ENCODE data around the gene SH3BP1.
"Not testable (repeated sequence)": the region's sequence is repeated elsewhere in the genome, so short reads cannot be mapped to it uniquely, and the experiment has no call there.

The SH3BP1 gene, protein sequence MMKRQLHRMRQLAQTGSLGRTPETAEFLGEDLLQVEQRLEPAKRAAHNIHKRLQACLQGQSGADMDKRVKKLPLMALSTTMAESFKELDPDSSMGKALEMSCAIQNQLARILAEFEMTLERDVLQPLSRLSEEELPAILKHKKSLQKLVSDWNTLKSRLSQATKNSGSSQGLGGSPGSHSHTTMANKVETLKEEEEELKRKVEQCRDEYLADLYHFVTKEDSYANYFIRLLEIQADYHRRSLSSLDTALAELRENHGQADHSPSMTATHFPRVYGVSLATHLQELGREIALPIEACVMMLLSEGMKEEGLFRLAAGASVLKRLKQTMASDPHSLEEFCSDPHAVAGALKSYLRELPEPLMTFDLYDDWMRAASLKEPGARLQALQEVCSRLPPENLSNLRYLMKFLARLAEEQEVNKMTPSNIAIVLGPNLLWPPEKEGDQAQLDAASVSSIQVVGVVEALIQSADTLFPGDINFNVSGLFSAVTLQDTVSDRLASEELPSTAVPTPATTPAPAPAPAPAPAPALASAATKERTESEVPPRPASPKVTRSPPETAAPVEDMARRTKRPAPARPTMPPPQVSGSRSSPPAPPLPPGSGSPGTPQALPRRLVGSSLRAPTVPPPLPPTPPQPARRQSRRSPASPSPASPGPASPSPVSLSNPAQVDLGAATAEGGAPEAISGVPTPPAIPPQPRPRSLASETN

DNA sequence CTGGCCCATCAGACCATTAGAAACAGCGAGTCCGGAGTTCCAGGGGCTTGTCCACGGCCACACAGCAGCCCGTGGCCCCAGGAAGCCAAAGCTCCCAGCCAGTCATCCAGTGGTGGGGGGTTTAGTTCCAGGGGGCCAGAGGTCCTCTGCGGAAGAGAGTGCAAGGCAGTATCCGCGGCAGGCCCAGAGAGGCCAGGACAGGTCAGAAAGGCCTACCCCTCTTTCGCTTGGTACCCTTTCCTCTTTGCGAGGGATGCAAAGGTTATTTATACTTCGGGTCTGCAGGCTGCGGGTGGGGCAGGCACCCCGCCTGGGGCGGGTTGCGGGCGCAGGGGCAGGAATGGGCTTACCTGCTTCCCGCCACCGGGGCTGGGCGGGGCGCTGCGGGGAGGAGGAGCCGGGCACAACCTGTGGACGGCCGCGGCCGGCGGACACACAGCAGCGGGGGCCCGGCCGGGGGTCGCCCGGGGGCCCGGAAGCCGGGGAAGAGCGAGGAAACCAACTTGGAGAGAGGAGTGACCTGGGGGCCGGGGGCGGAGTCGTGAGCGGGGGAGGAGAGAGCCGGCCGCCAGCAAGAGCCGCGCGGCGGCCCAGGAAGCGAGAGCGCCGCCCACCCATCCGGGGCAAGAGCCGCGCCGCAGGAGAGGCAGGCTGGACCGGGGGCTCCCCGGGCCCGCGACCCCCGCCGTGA is at the start of gene SH3BP1:
SH3BP1 (plus strand) TSS at position 600 of the 691 bp plus-strand sequence. CDS start 119 bp downstream, outside the sequence.
- DNase-seq, result no peak

DNA sequence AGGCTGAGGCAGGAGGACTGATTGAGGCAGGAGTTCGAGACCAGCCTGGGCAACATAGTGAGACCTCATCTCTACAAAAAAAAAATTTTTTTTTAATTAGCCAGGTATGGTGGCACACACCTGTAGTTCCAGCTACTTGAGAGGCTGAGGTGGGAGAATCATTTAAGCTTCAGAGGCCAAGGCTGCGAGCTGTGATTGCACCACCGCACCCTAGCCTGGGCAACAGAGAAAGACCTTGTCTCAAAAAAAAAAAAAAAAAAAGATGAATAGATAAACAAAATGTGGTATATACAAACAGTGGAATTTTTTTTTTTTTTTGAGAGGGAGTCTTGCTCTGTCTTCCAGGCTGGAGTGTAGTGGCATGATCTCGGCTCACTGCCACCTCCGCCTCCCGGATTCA is 48.4 kb upstream of the SH3BP1 start:
- DNase-seq, result not testable (repeated sequence)

DNA sequence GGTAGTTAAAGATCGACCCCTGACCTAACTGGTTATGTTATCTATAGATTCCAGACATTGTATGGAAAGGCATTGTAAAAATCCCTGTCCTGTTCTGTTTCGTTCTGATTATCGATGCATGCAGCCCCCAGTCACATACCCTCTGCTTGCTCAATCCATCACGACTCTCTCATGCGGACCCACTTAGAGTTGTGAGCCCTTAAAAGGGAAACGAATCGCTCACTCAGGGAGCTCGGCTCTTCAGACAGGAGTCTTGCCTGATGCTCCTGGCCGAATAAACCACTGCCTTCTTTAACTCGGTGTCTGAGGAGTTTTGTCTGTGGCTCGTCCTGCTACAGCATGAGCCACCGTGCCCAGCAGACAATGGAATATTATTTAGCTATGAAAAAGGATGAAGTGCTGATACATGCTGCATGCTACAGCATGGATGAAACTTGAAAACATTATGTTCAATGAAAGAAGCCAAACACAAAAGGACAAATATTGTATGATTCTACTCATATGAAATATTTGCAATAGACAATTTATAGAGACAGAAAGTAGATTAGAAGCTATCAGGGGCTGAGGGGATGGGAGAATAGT is 47.6 kb upstream of the SH3BP1 start:
- DNase-seq, result no peak

DNA sequence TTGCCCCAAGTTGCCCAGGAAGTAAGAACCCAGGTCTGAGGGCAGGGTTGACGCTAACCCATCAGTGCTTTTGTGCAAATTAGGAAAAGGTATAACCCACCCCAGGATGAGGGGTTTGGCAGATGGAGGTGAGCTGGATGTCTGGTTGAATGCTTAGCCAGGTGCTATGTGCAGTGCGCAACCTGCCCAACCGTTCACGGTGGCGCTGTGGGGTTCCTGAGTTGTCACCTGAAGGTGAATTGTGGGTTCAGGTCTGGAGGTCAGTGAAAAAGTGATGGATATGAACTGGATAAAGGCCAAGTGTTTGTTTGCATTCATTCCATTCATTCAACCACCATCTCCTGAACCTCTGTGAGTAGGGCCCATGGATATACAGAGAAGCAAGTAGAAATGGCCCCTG is 45.2 kb upstream of the SH3BP1 start:
- DNase-seq, result no peak

- DNase-seq, result no peak
Measured at GRCh38 chr22:37599153-37599552, 40.3 kb upstream of the SH3BP1 start.

- DNase-seq, result no peak
Measured at GRCh38 chr22:37601203-37601539, 38.3 kb upstream of the SH3BP1 start.

DNA sequence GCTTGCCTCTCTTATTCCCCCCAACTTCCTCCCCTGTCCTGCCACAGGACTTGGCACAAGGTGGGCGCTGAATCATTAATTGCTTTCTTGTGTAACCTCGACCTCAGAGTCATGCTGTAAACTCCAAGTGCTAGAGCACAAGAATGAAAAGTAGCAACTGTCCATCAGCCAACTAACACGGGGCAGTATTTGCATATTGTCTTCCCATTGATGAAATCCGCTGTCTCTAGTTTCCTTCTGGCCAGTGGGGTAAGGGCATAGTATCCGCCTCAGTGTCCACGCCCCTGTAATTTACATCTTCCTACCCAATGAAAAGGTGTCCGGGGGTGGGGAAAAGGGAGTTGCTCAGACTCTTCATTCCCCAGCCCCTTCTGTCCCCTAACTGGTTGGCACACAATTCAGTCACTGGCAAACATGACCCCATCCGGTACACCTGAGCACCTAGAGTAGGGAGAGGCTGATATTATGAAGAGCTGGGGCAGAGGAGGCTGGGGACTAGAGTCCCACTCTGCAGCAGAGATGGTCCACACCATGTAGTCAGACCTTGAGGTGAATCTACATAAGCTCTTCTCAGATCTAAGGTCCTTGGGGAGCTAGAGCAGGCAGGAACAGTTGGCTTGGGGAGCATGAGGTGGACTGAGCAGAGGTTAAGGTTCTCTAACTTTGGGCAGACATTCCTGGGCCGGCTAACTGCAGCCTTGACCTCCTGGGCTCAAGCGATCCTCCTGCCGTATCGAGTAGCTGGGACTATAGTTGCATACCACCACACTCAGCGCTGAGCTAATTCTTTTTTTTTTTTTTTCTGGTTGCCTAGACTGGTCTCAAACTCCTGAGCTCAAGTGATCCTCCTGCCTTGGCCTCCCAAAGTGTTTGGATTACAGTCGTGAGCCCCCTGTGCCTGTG is 37.7 kb upstream of the SH3BP1 start:
- no peak for DNase-seq

GRCh38 chr22:37602546-37603277 is 36.8 kb upstream of the SH3BP1 start:
- not testable (repeated sequence) for DNase-seq

GRCh38 chr22:37604074-37604473 is 35.4 kb upstream of the SH3BP1 start:
- DNase-seq, result no peak

DNA sequence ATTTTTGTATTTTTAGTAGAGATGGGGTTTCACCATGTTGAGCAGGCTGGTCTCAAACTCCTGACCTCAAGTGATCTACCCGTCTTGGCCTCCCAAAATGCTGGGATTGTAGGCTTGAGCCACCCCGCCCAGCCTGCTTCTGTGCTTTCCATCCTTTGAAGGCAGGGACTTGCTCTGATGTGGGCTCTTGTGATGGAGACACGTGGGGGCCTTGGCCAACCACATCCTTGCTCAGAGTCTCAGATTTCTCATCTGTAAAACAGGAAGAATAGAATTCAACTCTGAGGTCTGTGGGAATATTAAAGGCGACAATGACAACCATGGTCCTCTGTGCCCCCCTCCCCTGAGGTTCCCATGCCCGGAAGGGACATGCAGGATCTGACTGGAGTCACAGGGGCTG is 34.6 kb upstream of the SH3BP1 start:
- DNase-seq, result no peak

GRCh38 chr22:37607010-37607934 is 32.2 kb upstream of the SH3BP1 start:
- no peak for DNase-seq

GRCh38 chr22:37607935-37608476 is 31.5 kb upstream of the SH3BP1 start:
- no peak for DNase-seq

- peak; percentile 90 for DNase-seq
Measured at GRCh38 chr22:37608477-37609239, 30.8 kb upstream of the SH3BP1 start, which contains the start of gene GGA1. Gene GGA1, plus strand, starts transcription at chr22:37608834. Its CDS starts 27 bp downstream, at chr22:37608861.

DNA sequence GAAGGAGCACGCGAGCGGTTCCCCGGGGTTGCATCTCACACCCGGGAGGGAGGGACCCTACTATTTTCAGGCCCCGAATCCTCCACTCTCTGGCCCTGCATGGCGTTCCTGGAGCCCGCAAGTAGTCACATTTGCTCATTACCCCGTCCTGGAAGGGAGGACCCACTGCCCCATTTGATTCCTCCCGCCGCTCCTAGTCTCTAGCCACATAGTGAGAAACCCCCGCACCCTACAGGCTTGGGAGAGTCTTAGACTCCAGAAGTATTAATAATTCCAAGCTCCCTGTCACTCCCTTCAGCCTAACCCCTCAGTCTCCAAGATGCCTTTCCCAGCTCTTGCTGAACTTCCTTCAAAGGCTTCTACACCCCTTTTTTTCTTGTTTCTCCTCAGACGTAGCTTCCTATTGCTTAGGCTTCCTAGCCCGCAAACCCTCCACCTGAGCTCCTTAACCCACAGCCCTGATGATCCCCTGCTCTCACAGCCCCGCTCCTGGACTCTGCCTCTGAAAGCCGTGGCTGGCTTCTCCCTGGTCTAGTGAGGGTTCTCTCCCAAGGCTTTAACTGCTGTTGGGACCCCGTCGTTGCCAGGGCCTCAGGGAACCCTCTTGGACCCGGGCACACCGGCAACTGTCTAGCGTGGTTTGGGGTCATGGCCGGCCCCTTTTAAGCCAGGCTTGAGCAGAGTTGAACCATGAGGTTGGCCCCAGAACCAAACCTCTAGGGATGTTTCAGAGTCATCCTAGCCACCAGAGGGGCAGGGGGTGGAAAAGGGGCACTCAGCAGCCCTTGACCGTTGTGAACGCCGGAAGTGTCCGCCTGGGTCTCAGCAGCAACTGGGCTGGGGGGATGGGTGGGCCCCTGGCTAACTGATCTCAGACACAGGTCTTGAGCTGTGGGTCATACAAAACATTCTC is 30.0 kb upstream of the SH3BP1 start:
- no peak for DNase-seq

- DNase-seq, result not testable (repeated sequence)
Measured at GRCh38 chr22:37610153-37610475, 29.4 kb upstream of the SH3BP1 start.

GRCh38 chr22:37610480-37611129 is 28.9 kb upstream of the SH3BP1 start:
- no peak for DNase-seq

DNA sequence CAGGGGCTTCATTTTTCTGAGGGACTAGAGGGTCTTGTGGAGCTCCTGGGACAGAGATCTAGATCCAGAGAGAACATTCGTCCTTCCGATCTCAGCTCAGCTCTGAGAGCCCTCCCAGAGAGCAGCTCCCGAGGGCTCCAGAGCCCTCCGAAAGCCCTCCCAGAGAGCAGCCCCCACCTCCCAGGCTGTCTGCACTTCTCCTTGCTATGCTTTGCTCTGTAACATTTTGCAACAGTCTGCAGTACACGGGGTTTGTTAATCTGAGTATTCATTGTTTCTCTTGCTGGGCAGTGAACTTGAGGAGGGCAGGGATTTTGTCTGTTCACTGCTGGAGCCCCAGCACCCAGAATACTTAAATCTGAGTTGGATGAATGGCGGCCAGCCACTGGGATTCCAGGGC is 28.3 kb upstream of the SH3BP1 start:
- no peak for DNase-seq

All from GOT3 (cell line).